GM18517 (cell line): ENCODE data around the gene BMP8B.

ENCODE experiments used
- ATAC-seq: cut with Tn5 transposase; IDR thresholded peaks from one replicate; pipeline ENCODE4 v1.9.1; 2021; ENCODE audit warnings: mild to moderate bottlenecking, moderate library complexity; ENCODE audit not compliant: unreplicated experiment

BMP8B gene

DNA sequence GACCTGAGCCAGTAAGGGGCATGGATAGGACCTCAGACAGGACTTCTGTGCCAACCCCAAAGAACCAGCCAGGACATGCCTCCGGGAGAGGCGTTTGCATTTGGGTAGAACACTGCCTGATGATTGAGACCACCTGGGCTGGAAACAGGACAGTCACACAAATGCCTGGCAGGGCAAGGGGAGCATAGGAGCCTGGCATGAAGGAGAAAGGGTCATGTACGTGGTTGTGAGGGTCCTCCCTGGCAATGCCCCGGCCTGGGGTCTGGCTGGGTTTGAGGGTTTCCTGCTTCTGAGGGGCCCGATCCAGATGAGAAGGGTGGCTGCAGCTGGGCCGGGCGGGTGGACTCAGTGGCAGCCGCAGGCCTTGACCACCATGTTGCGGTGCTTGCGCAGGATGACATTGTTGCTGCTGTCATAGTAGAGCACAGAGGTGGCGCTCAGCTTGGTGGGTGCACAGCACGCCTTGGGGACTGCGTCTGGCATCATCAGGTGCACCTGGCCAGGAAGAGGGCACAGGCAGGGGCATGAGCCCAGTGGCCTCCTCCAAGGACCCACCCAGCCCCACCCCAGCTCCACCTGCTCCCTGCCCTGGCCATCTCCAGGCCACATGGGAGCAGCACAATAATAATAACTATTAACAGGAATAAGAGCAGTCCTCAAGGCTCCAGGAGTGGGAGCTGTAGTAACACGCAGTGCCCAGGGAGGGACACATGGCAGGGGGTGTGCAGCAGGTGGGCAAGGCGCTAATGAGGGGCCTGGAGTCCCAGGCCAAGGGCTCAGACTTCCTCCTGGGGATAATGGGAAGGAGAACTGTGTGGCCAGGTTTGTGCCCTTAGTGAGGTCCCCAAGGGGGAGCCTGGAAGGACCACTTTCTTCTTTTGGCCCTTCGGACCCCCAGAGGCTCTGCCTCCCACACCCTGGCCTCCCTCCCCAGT, 28.3 kb downstream of the BMP8B start:
- ATAC-seq = no peak

DNA sequence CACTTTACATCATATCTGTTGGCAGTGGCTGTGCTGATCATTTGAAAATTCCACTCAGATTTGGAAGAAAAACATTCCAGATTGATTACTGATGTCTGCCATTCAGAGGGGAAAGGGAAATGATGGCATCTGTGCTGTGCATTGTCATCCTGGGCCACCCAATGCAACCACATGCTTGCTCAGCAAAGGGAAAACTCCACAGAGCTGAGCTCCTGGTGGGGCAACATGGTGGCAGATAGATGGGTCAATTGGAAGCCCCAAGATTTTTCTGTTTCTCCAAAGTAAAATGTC, 29.3 kb downstream of the BMP8B start:
- no peak for ATAC-seq

DNA sequence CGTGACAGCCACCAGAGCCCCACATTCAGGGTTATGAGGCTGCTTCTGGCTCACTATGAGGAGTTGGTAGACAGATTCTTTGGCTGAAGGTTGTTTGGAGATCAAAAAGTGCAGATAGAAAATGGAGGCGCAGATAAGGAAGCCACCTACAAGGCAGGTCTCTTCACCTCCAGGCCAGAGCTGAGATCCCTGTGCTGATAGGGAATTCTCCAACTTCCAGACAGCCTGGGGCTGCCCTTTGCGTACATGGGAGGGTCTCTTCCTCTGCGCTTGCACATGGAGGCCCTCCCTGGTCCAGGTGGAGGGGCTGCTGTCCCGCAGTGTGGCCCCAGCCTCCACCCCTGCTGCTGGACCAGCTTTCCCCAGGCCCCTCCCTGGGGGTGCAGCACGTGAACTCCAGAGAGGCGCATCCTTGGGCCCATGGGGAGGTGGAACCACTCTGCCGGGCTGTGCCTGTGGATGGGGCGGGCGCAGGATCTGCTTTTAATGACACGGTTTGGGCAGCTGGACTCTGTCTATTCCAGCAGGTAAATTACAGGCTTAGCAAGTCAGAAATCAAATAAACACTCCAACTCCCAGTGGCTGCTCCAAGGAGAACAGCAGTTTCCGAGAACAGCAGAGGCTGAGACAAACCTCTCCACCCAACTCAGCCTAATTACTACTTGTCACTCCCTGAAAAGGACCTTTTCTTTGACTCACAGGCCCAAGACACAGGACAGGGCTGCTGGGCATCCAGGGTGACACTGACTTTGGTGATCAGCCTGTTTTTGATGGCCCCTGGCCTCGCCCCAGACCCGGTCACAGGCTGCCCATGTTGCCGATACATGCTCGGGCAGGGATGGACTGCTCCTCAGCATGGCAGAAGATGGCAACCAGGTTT, 29.9 kb downstream of the BMP8B start:
- ATAC-seq = no peak

DNA sequence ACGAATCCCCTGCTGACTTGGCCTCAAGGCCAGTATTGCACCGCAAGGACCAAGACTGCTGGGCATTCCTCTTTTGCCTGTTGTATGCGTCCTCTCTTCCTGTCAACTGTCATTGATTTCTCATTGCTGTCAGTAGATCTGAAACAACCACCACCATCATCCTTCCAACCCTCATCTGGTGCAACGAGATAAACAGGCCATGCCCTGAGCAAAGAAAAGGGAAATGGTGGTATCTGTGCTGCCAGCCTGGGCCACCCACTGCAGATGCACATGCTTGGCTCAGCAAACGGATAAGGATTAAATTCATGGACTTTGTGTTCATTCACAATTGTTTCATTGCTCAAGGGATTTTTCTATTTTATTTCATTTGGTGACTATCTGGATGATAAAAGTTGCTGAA, 31.2 kb downstream of the BMP8B start:
- ATAC-seq = no peak

DNA sequence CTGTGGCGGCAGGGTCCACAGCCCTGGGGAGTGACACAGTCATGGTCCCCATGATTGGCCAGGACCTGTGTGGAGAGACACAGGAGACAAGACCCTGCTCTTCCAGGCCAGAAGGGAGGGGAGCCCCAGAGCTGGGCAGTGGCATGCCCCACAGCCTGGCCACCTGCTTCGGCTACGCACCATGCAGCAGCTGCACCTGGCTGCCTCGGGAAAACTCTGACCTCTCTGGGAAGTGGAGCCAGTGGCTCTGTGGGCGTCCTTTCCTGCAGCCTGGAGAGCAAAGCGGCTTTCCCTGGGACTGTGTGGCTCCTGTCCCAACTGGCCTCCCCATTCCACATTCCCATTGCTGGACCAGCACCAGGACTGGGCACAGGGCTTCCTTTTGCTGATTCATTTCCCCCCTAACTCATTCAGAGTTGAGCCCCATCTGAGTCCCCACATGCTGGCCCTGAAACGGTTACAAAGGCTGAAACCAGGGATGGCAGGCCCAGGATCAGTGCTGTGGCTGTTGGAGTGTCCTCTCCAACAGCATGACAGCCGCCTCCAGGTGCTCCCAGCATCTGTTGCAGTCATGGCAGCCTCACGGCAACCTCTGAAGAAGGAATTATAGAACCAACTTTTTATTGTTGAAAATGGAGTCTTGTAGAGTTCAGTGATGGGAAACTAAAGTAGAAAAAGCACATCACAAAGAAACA, 32.6 kb downstream of the BMP8B start:
- ATAC-seq = no peak

DNA sequence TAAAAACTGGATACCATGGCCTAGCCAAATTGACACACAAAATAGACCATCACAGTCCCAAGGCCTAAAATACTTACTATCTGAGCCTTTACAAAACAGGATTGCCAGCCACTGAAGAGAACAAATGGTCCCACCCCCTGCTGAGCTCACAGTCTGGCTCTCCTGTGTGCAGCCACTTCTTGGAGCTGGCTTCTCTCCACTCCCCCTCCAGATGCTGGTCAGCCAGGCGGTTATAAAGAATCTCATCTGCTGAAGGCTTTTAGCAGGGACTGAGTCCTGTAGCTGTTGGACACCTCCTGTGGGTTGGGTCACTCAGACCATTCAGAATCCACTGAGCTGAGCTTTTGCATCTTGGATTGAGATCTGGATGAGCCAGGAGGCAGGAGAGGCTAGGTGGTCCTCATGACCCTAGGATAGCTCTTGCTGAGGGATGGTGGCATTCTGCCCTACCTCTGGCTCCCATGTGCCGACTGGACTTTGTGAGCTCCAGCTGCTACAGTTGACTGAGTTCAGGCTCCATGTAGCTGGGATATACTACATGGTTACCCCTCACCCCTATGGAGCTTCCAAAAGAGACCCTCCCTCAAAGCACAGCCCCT, 33.7 kb downstream of the BMP8B start:
- no peak for ATAC-seq

DNA sequence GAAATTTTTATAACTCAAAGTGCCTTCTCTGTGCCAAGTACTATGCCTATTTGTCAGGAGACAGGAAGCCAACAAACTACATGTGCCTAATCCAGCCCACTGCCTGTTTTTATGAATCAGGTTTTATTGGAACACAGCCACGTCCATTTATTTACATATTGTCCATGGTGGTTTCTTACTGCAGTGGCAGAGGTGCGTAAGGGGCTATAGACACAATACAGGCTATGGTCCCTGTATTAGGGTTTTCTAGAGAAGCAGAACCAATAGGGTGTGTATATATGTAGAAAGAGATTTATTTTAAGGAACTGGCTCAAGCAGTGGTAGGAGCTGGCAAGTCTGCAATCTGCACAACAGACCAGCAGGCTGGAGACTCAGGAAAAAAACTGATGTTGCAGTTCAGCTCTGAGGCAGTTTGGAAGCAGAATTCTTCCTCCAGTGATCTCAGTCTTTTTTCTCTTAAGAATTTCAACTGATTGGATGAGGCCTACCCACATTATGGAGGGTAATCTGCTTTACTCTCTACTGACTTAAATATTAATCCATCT, 34.6 kb downstream of the BMP8B start:
- ATAC-seq = no peak

DNA sequence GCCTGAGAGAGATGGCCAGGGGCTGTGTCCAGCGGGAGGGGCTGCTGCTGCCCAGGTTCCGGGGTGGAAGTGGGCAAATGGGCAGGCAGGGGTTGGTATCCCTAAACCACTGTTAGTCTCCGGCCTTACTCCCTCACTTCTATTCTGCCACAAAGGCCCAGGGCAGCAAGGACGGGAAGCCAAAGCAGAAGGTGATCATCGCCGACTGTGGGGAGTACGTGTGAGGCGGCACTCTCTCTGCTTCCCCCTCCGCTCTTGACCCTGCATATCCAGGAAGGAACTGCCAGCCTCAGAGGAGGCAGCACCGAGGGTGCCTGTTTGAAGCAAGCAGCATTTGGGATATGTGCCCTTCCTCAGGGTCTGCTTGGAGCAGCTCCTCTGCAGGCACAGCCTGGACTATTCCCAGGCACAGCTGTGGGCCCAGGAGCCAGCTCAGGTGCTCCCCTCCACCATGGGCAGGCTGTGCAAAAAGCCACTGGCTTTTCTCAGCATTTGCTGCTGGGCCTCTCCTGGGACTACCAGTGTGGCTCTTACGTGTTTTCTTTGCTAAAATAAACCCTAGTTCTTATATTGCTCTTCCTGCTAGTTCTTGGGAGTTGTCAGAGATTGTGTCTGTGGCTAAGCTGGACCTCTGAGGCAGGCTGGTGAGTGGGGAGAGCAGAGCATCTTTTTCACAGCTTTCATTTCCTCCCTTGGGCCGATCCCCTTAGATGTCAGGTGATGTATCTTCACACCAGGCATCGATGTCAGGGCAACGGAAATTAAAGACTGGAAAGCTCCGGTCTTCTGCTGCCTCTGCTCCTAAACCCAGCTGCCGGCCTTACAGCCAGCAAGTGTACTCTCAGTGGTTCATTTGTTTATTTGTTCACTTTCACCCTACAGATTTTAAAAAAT, 35.3 kb downstream of the BMP8B start:
- ATAC-seq = no peak

DNA sequence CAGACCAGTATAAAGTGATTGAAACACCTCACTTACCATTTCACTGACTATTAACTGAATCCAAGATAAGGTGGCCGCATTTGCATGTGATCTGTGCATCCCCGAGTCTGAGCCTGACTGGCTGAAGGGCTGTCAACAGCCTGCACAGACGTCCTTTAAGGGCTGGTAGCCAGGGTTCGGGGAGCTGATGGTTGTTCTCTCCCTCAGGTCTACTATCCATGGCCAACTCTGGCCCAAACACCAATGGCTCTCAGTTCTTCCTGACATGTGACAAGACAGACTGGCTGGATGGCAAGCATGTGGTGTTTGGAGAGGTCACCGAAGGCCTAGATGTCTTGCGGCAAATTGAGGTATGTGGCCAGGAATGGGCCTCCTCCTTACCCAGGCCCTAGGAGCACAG, 36.0 kb downstream of the BMP8B start:
- ATAC-seq = no peak

DNA sequence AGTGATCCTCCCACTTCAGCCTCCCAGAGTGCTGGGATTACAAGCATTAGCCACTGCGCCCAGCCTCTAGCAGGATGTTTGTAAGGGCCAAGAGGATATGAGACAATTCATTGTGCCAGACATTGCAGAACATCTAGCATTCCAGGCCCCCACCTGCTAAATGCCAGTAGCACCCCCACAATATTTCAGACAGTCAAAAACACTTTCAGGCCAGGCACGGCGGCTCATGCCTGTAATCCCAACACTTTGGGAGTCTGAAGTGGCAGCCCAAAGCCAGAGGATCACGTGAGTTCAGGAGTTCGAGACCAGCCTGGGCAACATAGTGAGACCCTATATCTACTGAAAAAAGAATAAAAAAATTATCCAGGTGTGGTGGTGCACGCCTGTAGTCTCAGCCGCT, 37.1 kb downstream of the BMP8B start:
- no peak for ATAC-seq

DNA sequence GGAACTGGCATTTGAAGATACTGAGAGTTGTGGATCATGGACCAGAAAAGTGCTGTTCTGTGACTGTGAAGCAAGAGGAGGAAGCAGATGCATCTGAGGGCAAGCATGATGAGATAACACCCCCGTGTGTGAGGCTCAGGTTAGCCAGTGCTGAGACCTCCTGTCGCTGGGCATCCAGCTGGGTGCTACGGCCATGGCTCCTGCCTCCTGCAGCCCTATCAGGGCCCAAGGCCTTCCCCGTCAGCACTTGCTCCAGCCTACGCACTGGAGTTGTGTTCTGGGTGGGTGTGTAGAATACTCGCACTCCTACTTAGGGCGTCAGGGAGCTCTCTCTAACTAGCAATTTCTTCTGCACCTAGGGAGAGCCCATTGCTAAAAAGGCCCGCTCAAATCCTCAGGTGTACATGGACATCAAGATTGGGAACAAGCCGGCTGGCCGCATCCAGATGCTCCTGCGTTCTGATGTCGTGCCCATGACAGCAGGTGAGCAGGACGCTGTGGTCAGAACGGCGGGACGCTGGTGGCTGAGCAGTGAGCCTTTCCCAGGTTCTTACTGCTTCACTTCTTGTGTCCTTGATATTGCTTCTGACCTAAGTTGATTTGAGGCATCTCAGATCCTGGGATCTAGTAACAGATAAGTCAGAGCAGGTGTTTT, 43.5 kb downstream of the BMP8B start:
- no peak for ATAC-seq

DNA sequence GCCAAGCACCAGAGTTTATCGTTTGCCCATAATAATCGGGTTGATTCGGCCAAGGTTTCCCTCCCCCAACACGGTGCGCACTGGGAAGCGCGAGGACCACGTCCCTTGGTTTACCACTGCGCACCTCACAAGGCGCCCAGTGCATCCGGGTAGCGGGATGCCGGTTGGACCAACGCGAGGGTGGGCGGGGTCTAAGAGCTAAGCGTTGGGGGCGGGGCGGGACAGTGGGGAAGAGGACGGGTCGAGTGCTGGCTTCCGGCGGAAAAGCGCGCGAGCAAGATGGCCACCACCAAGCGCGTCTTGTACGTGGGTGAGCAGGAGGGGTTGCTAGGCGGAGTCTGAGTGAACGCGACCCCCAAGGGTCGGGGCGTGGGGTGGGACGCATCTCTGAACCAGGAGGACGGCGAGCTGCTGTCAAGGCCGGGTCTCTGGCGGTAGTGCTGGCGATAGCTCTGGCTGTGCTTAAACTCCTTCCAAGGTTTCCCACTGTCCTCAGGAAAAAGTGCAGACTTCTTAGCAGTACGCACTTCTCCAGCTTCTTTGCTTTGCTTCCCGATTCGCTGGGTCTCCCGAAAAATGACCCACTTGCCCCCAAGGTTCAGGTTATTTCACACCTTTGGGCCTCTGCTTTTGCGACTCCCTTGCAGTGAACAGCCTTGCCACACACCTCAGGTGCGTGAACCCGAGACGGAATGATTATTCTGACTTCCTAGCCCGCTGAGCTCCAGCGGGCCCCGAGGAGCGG, 49.9 kb downstream of the BMP8B start, which contains the start of gene PPIE:
TSS of gene PPIE (plus strand) at position 261 of the 745 bp plus-strand sequence. CDS start at position 280, 19 bp downstream.
- no peak for ATAC-seq

DNA sequence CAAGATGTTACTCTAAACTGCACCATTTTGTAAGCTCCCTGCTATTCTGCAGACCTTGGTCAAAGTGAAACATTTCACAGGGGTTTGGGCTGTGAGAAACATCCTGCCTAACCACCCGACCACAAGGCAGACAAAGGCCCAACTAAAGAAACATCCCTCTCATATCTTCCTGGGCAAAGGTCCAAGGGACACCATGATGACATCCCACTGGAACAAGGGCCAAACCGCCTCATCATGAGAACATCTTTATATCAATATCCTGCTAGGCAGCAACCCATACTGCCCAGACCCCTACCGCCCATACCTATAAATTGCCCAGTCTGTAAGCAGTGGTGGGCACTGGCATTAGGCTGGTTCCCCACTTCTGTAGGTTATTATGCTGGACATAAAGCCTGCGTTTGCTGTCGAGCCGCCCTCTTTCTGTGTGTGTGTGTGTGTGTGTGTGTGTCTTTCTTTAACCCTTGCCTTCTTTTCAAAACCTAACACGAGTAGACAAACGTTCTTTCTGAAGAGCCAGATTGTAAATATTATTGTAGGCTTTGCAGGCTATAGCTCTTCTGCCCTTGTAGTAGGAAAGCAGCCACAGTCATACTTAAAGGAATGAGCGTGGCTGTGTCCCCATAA, 51.0 kb downstream of the BMP8B start:
- no peak for ATAC-seq

DNA sequence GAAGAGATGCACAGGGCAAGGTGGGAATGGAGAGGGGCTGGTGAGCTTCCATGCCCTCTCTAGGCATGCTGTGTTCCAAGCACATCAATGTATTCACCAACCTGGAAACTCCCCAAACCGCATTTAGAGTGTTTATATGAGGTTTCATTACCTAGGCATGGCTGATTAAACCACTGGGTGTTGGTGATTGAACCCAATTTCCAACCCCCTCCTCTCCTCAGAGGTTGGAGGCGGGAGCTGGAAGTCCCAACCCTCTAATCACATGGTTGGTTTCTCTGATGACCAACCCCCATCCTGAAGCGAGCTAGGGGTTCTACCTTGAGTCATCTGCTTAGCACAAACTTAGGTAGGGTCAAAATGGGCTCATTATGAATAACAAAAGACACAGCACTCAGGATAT, 52.9 kb downstream of the BMP8B start:
- no peak for ATAC-seq

DNA sequence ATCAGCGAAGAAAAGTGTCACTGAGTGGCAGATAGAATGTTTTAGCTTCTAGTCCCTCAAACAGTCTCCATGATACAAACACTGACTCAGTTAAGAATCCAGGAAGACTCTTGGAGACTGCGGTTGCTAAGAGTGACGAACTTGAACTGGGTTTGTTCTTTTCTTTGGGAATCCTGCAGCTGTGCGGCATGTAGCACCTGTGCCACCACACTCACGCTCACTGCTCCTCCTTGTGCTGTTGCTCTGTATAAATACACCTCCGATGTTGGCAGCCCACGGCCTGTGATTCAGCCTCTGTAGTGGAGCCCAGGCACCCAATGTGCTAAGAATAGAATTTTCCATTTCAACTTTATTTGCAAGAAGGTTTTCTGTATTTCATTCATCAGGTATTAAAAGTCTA, 55.5 kb downstream of the BMP8B start:
- no peak for ATAC-seq

DNA sequence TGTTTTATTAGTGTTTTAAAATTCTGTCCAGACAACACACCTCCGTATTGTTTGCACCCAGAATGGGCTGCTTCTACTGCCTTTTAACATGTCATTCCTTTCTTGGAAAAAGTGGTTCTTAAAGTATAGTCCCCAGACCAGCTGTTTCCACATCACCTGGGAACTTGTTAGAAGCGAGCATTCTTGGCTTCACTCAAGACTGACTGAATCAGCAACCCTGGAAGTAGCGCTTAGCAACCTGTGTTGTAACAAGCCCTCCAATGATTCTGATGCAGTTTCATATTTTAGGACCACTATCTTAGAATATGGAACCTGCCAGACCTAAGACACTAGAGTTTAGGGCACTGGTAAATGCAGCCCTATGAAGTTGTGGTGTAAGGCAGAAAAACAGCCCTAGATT, 55.9 kb downstream of the BMP8B start:
- ATAC-seq = no peak

DNA sequence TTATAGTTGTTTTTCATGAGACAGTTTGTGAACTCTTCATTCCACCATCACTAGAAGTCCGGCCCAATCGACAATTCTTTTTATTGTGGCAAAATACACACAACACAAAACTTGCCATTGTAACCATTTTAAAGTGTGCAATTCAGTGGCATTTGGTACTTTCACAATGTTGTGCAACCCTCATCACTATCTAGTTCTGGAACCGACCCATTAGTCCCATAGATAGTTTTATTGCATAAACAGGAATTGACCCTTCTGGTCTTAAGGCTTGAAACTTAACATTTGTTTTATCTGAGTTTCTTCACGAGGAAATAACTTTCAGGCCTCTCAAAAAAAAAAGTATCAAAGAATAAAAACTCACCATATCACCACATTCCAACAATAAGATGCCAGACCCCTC, 58.8 kb downstream of the BMP8B start:
- ATAC-seq = no peak

DNA sequence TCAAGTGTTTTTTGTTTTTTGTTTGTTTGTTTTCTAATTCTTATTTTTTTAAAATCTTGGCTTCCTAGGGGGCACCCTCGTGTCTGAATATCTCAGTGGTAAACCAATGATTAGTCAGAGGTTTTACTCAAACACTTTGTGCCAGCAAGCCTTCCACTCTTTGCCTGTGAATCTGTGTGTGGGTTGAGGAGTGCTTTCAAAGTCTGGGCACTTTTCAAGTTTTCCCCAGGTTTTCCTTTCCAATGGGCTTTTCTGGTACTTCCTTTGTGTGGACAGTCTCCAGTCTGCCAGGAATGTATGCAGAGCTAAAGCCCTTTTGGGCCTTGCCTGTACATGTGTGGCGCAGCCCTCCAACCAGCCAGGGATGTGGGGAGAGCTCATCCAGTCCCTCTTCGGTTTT, 59.6 kb downstream of the BMP8B start:
- no peak for ATAC-seq
